ENCODE data around the gene FUCA2. TPM values are rescaled to one million over a fixed set of nuclear protein-coding genes. Genes with fewer than 3 reads are reported as not detected.

The FUCA2 gene
- total RNA-seq, 1 experiment from 2014 or later: 72.1 TPM

GRCh38 chr6:143529095-143529494, 17.6 kb upstream of the FUCA2 start:
- Histone ChIP-seq H3K4me1 (ENCODE audit: insufficient read depth, low read length) (no peaks in the 10 kb centered on the region), H3K14ac (ENCODE audit: insufficient read depth, low read length) (no peak overlapping the region), H4K20me1 (ENCODE audit: control insufficient read depth, insufficient read depth, insufficient read length) (no peaks in the 10 kb centered on the region), H3K18ac (ENCODE audit: insufficient read length, low read depth, low read length) (no peak overlapping the region), H4K8ac (replicated peaks; ENCODE audit: insufficient read length, low read depth, low read length) (no peak overlapping the region), H3K23me2 (ENCODE audit: insufficient read length, low read depth, low read length, poor library complexity, severe bottlenecking) (no peaks in the 10 kb centered on the region), H3K9ac (ENCODE audit: extremely low read depth, insufficient read length, low read length) (no peak overlapping the region), H3K56ac (ENCODE audit: insufficient read length, low read depth, low read length) (no peak overlapping the region), H3K9me3 (ENCODE audit: control insufficient read depth, low read depth, low read length) (no peaks in the 10 kb centered on the region), H3K79me2 (ENCODE audit: insufficient read depth, low read length) (no peaks in the 10 kb centered on the region), H3K27ac (ENCODE audit: insufficient read length, low read depth, low read length) (no peak overlapping the region), H2BK15ac (ENCODE audit: low read depth, low read length) (no peak overlapping the region), H2BK12ac (ENCODE audit: insufficient read length, low read depth, low read length) (no peak overlapping the region), H3T11ph (ENCODE audit: low read length) (no peak overlapping the region), H3K23ac (ENCODE audit: insufficient read length, low read depth, low read length) (no peak overlapping the region), H2BK5ac (ENCODE audit: insufficient read length, low read length) (no peak overlapping the region), H3K27me3 (ENCODE audit: insufficient read depth, low read length) (no peaks in the 10 kb centered on the region), H4K5ac (ENCODE audit: insufficient read length, low read depth, low read length) (no peak overlapping the region), H3K79me1 (ENCODE audit: insufficient read depth, low read depth, low read length, poor library complexity, severe bottlenecking) (no peaks in the 10 kb centered on the region), H4K91ac (ENCODE audit: insufficient read length, low read depth, low read length) (no peak overlapping the region), H3K4me2 (ENCODE audit: insufficient read depth, insufficient read length, low read length) (no peak overlapping the region), H2AFZ (ENCODE audit: low read length) (no peak overlapping the region), H2AK5ac (ENCODE audit: insufficient read length, low read length) (no peak overlapping the region), H2BK120ac (ENCODE audit: low read depth, low read length, poor library complexity, severe bottlenecking) (no peak overlapping the region), H2BK20ac (ENCODE audit: low read depth, low read length, poor library complexity, severe bottlenecking) (no peak overlapping the region), H3K4ac (ENCODE audit: low read depth, low read length) (no peak overlapping the region)
- DNase-seq: no peak
- no peak overlapping the region for H3K4me3 Mint-ChIP-seq
- H3K36me3 Mint-ChIP-seq (ENCODE audit: insufficient read depth in 1 of 3, low read depth in 3 of 3): no peaks in the 10 kb centered on the region
- no CpG with 5 or more reads among the region's 2 CpGs for WGBS (ENCODE audit: extremely low coverage, insufficient read length, low lambda C conversion rate)
- H3K27ac Mint-ChIP-seq: no peak overlapping the region
- peak; percentile 51 for TF ChIP-seq CTCF (conservative IDR thresholded peaks at IDR 0.05)
- H3K9me3 Mint-ChIP-seq: no peaks in the 10 kb centered on the region
- no peaks in the 10 kb centered on the region for H3K27me3 Mint-ChIP-seq (ENCODE audit: low read depth)
- peaks cover 2 to 6% of the 10 kb centered on the region in 2 experiments; a peak in 3 of 4 replicates for H3K4me1 Mint-ChIP-seq
